Caco-2 (cell line): Measurements from ENCODE around the gene KCNK7. TPM values are rescaled to one million over a fixed set of nuclear protein-coding genes. Genes with fewer than 3 reads are reported as not detected.

ENCODE experiments used
- BruUV-seq: library from RNA; stranded (reverse); fragments of 400-500 nt; replicated peaks from 2 replicates; lab custom pipeline; 2021; lab: Mats Ljungman, UMichigan
- CTCF ChIA-PET: fragments of 300-600 bp; sonication (Branson Sonifier 250); formaldehyde crosslinking; loops from one replicate; lab custom pipeline; 2022; ENCODE audit warnings: antibody characterized with exemption; lab: Charles Lee
- POLR2A ChIA-PET: fragments of 300-600 bp; sonication (Branson Sonifier 250); formaldehyde crosslinking; loops from one replicate; lab custom pipeline; 2022; ENCODE audit warnings: antibody characterized with exemption; lab: Charles Lee
- DNase-seq, 2 experiments: peaks; one replicate each; pipeline versions ENCODE4 v3.0.0 to v3.0.0-alpha.2; 2020 to 2022
- H3K27me3 ChIP-seq: replicated peaks from 2 replicates; pipeline ENCODE4 v1.6.0; 2011; ENCODE audit warnings: low read length; ENCODE audit not compliant: control insufficient read depth, insufficient read depth
- H3K36me3 ChIP-seq: 2 replicates; pipeline ENCODE4 v1.5.1; 2011; ENCODE audit warnings: low read length; ENCODE audit not compliant: control insufficient read depth, insufficient read depth
- H3K4me1 ChIP-seq: fragments of 250-450 bp; sonication (Bioruptor Pico); 2 replicates; pipeline ENCODE4 v1.5.1; 2020; ENCODE audit warnings: mild to moderate bottlenecking
- H3K4me3 ChIP-seq: 2 replicates; pipeline ENCODE4 v1.5.1; 2011; ENCODE audit warnings: low read depth, mild to moderate bottlenecking, control low read depth, low read length
- H3K9me3 ChIP-seq: fragments of 250-450 bp; sonication (Bioruptor Pico); 2 replicates; pipeline ENCODE4 v1.5.1; 2020; ENCODE audit warnings: mild to moderate bottlenecking, moderate library complexity
- H3K27ac Mint-ChIP-seq: one replicate; pipeline ENCODE4 v1.8.0; 2022; ENCODE audit warnings: mixed read lengths; ENCODE audit not compliant: unreplicated experiment
- H3K27me3 Mint-ChIP-seq: one replicate; pipeline ENCODE4 v1.8.0; 2022; ENCODE audit warnings: mixed read lengths; ENCODE audit not compliant: insufficient read depth, unreplicated experiment
- H3K36me3 Mint-ChIP-seq: one replicate; pipeline ENCODE4 v1.8.0; 2022; ENCODE audit warnings: mild to moderate bottlenecking, mixed read lengths; ENCODE audit not compliant: insufficient read depth, unreplicated experiment
- H3K4me1 Mint-ChIP-seq: one replicate; pipeline ENCODE4 v1.8.0; 2022; ENCODE audit warnings: low read depth, mixed read lengths; ENCODE audit not compliant: unreplicated experiment
- H3K4me3 Mint-ChIP-seq: one replicate; pipeline ENCODE4 v1.8.0; 2022; ENCODE audit warnings: mild to moderate bottlenecking, moderate library complexity, mixed read lengths; ENCODE audit not compliant: unreplicated experiment
- H3K9me3 Mint-ChIP-seq: one replicate; pipeline ENCODE4 v1.8.0; 2022; ENCODE audit warnings: mixed read lengths; ENCODE audit not compliant: unreplicated experiment
- CTCF ChIP-seq, 2 experiments: fragments of 200-600 bp in 1 of 2; IDR thresholded peaks; 1 replicate in 1 of 2; 2 replicates in 1 of 2; pipeline versions ENCODE4 v1.5.1 to v1.8.0; 2011 to 2022; ENCODE audit warnings: antibody characterized with exemption in 1 of 2, control low read depth in 1 of 2, inconsistent platforms in 1 of 2, low read depth in 1 of 2, low read length in 1 of 2, mild to moderate bottlenecking in 1 of 2, moderate library complexity in 1 of 2; ENCODE audit not compliant: insufficient read depth in 1 of 2, severe bottlenecking in 1 of 2, unreplicated experiment in 1 of 2
- intact Hi-C: fragments of 100-400 bp; cut with micrococcal nuclease; formaldehyde crosslinking; loops from one replicate; pipeline ENCODE4 v1.10.0; 2022; ENCODE audit not compliant: unreplicated experiment
- total RNA-seq: library from RNA; stranded (reverse); gene quantifications from 2 replicates; pipeline ENCODE4 v1.2.3, GENCODE V29; 2022

Gene KCNK7
- total RNA-seq, 1 experiment from 2014 or later = 0.39 TPM

DNA sequence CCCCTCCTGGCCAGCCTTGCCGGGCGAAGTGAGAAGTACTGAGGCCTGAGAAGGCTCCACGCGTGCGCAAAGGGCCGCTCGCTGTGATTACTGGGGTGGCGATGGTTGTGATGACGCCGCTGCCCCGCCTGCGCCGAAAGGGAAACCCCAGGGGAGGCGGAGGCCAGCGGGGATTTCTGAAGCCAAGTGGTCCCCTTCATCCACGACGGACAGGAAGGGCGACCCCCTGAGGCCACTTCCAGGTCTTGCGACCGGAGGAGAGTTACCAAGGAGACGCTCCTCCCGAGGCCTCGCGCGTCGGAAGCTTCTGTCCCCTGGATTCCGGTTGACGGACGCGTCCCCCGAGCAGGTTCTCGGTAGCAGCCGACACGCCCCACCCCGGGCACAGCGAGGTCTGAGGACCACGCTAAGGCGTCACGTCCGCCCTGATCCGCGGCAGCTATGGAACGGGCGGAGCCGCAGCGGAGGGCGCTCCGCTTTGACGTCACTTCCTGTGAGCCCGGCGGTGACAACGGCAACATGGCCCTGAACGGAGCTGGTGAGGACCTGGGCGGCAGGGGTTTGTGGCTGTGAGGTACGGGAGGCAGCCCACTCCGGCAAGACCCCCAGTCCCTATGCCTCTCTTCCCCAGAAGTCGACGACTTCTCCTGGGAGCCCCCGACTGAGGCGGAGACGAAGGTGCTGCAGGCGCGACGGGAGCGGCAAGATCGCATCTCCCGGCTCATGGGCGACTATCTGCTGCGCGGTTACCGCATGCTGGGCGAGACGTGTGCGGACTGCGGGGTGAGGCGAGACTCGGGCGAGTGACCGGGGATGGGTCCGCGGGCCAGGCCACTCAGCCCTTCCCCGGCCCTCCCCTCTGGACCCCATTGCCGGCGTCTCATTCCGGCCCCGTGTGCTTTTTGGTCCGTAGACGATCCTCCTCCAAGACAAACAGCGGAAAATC, 25.4 kb downstream of the KCNK7 start, which contains the start of gene ZNRD2:
Gene ZNRD2, plus strand, starts transcription at position 505 of the 946 bp plus-strand sequence. Its CDS starts 15 bp downstream, at position 520.
- BruUV-seq = TSS peak; percentile 76
- DNase-seq = peak; percentile 98 to 99
- intact Hi-C loops = loop anchor here (1.0 to 2.0 kb wide), 4 partner anchors 12 to 47 kb away; partner anchors contain the start of gene LTBP3
- TF ChIP-seq CTCF (IDR thresholded peaks at IDR 0.05; ENCODE audit: insufficient read depth in 1 of 2, low read depth in 1 of 2, low read length in 1 of 2, severe bottlenecking in 1 of 2, unreplicated experiment in 1 of 2) = peak; percentile 40 to 58
- H3K27me3 Mint-ChIP-seq = no peaks in the 10 kb centered on the region
- CTCF ChIA-PET = interaction anchor here (0.5 to 3.5 kb wide), 12 partner anchors 10 to 432 kb away, joined by 3 to 23 read pairs (median 4); partner anchors contain the start of genes EIF1AD, PCNX3 and SCYL1
- Histone ChIP-seq H3K9me3 (no peaks in the 10 kb centered on the region), H3K4me3 (peak within 1 kb of the TSS; percentile 99), H3K27me3 (no peaks in the 10 kb centered on the region), H3K36me3 (peaks cover 1% of the 10 kb centered on the region), H3K4me1 (peaks cover 31% of the 10 kb centered on the region)
- peak within 1 kb of the TSS; percentile 97 for H3K27ac Mint-ChIP-seq
- H3K9me3 Mint-ChIP-seq = no peaks in the 10 kb centered on the region
- H3K4me1 Mint-ChIP-seq = peaks cover 25% of the 10 kb centered on the region
- H3K36me3 Mint-ChIP-seq = peaks cover 57% of the 10 kb centered on the region
- peak within 1 kb of the TSS; percentile 98 for H3K4me3 Mint-ChIP-seq
- POLR2A ChIA-PET = interaction anchor here (0.6 to 1.1 kb wide), 10 partner anchors 9 to 309 kb away, joined by 3 to 7 read pairs (median 3); partner anchors contain the start of genes DPF2, NEAT1, PCNX3 and POLA2

DNA sequence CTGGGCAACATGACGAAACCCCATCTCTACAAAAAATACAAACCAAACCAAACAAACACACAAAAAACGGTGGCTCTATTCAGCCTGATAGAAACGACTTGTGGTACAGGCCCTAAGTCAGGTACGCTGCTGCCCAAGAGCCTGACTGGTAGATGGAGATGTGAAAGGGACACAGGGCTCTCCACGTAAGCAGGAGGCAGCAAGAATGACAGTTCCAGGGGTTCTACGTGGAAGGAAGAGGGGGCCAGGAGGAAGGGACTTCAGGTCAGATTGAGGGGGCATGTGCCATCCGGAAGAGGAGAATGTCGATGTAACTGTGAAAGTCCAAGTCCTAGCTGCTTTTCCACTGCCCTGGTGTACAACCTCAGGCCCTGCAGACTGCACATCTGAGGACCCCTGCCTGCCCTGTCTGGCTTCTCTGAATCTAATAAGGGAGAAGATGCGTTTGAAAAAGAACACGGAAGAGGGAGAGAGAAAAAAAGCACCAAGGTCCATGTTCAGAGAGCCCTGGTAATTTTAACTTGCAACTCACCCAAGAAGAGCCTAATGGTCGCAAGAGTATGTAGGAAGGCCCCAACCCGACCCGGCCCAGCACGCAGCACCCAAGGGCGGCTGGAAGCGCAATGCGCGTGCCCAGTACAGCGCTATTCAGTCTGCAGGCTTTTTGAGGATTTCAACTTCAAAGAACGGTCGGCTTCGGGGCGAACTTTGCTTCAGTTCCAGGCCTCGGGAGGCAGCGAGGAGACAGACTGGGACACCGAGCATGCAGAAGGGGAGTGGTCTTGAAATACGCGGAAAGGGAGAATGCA, 26.2 kb downstream of the KCNK7 start:
- no peak for DNase-seq
- BruUV-seq = no TSS peak
- no peak for TF ChIP-seq CTCF (IDR thresholded peaks at IDR 0.05; ENCODE audit: insufficient read depth in 1 of 2, low read depth in 1 of 2, low read length in 1 of 2, severe bottlenecking in 1 of 2, unreplicated experiment in 1 of 2)
- ChIA-PET CTCF (interaction anchor here (0.5 to 3.5 kb wide), 11 partner anchors 9 to 433 kb away, joined by 3 to 23 read pairs (median 4); partner anchors contain the start of genes EIF1AD and PCNX3), POLR2A (interaction anchor here (0.9 to 1.1 kb wide), 6 partner anchors 9 to 198 kb away, joined by 3 to 7 read pairs (median 4); partner anchors contain the start of genes NEAT1 and PCNX3)
- H3K27me3 ChIP-seq = no peaks in the 10 kb centered on the region
- Mint-ChIP-seq H3K9me3 (no peaks in the 10 kb centered on the region), H3K36me3 (peaks cover 48% of the 10 kb centered on the region), H3K27me3 (no peaks in the 10 kb centered on the region), H3K27ac (peak overlapping the region; percentile 97), H3K4me3 (peak overlapping the region; percentile 98), H3K4me1 (peaks cover 25% of the 10 kb centered on the region)
- intact Hi-C loops = no loop called here
- peak overlapping the region; percentile 99 for H3K4me3 ChIP-seq
- H3K36me3 ChIP-seq = peaks cover 1% of the 10 kb centered on the region
- no peaks in the 10 kb centered on the region for H3K9me3 ChIP-seq
- H3K4me1 ChIP-seq = peaks cover 25% of the 10 kb centered on the region
